ENCODE measurements around the gene UNC5B. TPM values are rescaled to one million over a fixed set of nuclear protein-coding genes. Genes with fewer than 3 reads are reported as not detected.

UNC5B gene
- total RNA-seq, 1 donor from 2014 or later: 26.9 TPM

- H3K36me3 ChIP-seq (ENCODE audit: control insufficient read depth, insufficient read depth, low read length): no peaks in the 10 kb centered on the region
- H3K4me3 ChIP-seq (ENCODE audit: low read depth, low read length): no peak overlapping the region
- DNase-seq (ENCODE audit: low read depth): no peak
- no peak for TF ChIP-seq CTCF (IDR thresholded peaks at IDR 0.05; ENCODE audit: insufficient read depth, low read length, poor library complexity, severe bottlenecking)
- H3K27me3 ChIP-seq (ENCODE audit: control insufficient read depth, insufficient read depth, low read length): peaks cover 7% of the 10 kb centered on the region
Measured at GRCh38 chr10:71265201-71265575, 52.8 kb downstream of the UNC5B start.

DNA sequence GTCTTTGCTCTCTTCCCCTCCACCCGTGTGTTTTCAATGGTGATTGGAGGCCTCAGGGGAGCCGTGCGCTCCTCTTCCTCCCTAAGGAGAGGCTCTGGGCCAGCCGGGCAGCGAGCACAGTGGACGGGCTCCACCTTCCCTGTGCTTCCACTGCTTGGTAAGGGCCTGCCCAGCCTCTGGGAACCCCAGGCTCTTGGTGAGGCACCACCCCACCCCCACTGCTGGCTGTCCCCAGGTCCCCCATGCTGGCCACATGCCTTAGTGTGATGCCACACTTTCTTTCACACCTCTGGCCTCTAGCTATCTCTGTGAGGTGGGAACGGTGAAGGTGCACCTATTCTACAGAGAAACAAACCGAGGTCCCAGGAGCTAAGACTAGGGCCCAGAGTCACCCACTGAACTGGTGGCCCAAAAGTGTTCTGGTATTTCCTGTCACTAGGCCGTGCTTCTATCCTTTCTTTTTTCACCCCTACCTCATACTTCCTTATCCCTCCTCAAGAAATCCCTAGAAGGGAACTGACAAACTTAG lies 53.3 kb downstream of the UNC5B start:
- Histone ChIP-seq H3K4me3 (ENCODE audit: low read depth, low read length) (no peak overlapping the region), H3K27me3 (ENCODE audit: control insufficient read depth, insufficient read depth, low read length) (peaks cover 7% of the 10 kb centered on the region), H3K36me3 (ENCODE audit: control insufficient read depth, insufficient read depth, low read length) (no peaks in the 10 kb centered on the region)
- no peak for DNase-seq (ENCODE audit: low read depth)
- TF ChIP-seq CTCF (IDR thresholded peaks at IDR 0.05; ENCODE audit: insufficient read depth, low read length, poor library complexity, severe bottlenecking): no peak

DNA sequence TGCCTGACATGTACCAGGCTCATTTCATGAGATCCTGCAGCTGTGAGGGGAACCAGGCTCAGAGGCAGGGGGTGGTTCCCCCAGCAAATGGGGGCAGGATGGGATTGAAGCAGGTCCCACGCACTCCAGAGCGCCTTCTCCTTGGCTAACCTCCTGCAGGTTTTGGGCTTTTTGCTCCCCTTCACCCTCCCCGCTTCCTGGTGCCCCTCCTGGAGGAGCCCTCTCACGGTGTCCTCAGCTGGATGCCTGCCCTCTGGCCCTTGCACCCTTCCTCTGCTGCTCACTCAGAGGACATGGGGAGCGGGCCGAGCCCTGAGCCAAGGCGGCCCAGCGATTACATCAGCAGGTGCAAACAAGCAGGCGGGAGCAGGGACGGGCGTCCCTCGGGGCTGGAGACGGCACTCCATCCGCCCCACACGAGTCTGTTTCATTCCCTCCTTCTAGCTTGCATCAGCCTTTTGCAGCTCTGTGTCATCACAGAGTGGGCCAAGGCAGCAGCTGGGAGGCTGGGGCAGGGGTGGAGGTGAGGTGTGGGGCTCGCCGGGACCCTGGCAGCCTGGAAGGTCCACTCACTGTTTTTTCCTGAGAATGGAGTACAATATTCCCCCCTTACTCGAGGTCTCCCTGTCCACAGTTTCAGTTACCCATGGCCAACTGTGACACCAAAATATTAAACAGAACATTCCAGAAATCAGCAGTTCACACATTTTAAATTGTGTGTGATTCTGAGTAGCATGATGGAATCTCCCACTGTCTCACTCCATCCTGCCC lies 54.0 kb downstream of the UNC5B start:
- Histone ChIP-seq H3K4me3 (ENCODE audit: low read depth, low read length) (no peak overlapping the region), H3K27me3 (ENCODE audit: control insufficient read depth, insufficient read depth, low read length) (peaks cover 7% of the 10 kb centered on the region), H3K36me3 (ENCODE audit: control insufficient read depth, insufficient read depth, low read length) (no peaks in the 10 kb centered on the region)
- no peak for TF ChIP-seq CTCF (IDR thresholded peaks at IDR 0.05; ENCODE audit: insufficient read depth, low read length, poor library complexity, severe bottlenecking)
- no peak for DNase-seq (ENCODE audit: low read depth)

- H3K27me3 ChIP-seq (ENCODE audit: control insufficient read depth, insufficient read depth, low read length): peaks cover 7% of the 10 kb centered on the region
- TF ChIP-seq CTCF (IDR thresholded peaks at IDR 0.05; ENCODE audit: insufficient read depth, low read length, poor library complexity, severe bottlenecking): no peak
- no peak overlapping the region for H3K4me3 ChIP-seq (ENCODE audit: low read depth, low read length)
- no peaks in the 10 kb centered on the region for H3K36me3 ChIP-seq (ENCODE audit: control insufficient read depth, insufficient read depth, low read length)
- no peak for DNase-seq (ENCODE audit: low read depth)
Measured at GRCh38 chr10:71266918-71267442, 54.6 kb downstream of the UNC5B start.

DNA sequence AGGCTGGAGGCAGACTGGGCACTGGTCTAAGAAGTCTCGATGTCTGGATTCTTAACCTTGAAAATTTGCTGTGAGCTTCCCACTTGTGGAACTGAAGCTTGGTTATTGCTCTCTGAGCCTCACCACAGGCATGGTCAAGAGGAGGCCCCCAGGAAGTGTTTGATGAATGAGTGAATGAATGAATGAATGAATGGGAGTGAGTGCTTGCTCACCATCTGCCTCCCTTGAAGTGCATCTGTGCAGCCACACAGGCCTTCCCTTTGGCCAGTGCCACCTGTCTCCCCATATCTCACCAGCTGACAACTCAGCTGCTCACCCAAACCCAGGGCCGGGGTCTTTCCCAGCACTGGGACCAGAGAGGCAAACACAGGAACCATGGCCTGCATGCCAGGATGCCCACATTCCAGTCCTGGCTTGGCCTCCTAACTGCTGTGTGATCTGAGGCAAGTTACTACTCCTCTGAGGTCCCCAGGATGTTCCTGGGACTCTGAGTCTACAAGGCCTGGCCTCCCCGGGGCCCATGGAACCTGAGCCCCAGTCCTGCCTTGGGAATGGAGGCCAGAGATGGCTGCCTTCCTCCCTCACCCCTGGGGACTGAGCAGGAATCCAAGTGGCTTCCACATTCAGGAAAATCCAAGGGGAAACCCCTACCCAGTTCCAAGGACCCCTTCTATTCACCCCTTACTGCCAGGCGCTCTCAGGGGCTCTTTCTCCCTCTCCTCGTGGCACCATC lies 55.3 kb downstream of the UNC5B start:
- no peaks in the 10 kb centered on the region for H3K36me3 ChIP-seq (ENCODE audit: control insufficient read depth, insufficient read depth, low read length)
- no peak overlapping the region for H3K4me3 ChIP-seq (ENCODE audit: low read depth, low read length)
- no peak for TF ChIP-seq CTCF (IDR thresholded peaks at IDR 0.05; ENCODE audit: insufficient read depth, low read length, poor library complexity, severe bottlenecking)
- no peak for DNase-seq (ENCODE audit: low read depth)
- peaks cover 7% of the 10 kb centered on the region for H3K27me3 ChIP-seq (ENCODE audit: control insufficient read depth, insufficient read depth, low read length)

All from kidney epithelial cell (primary cell).